ENCODE data around the gene PCDH9. TPM values are rescaled to one million over a fixed set of nuclear protein-coding genes. Genes with fewer than 3 reads are reported as not detected.

The PCDH9 gene
- total and polyA plus RNA-seq, 2 of the 4 experiments (the other 2 are of a cell fraction): 2.2 to 10.2 TPM

DNA sequence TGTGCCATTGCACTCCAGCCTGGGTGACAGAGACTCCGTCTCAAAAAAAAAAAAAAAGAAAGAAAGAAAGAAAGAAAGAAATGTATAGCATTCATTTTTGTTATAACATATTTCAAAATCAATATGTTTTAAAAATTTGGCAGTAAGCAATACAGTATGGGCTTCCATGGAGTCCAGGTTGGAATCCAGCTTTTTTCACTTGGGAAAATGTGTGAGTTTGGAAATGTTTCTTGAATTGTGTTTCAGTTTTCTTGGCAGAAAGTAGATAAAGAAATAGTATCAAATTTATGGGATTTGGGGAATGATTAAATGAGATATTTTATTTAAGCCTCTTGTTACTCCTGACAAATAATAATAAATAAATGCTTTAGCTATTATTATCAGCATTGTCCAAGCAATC is 225.6 kb downstream of the PCDH9 start:
- Histone ChIP-seq H3K9me1 (ENCODE audit: insufficient read depth, low read length) (no peaks in the 10 kb centered on the region), H2AK9ac (replicated peaks; ENCODE audit: low read depth, low read length, poor library complexity) (no peak overlapping the region), H4K20me1 (ENCODE audit: insufficient read depth, low read length) (no peaks in the 10 kb centered on the region), H3K79me1 (ENCODE audit: low read depth in 1 of 2, low read length in 2 of 2) (no peaks in the 10 kb centered on the region), H3K27ac (ENCODE audit: insufficient read depth, low read length) (no peak overlapping the region), H3K4me1 (ENCODE audit: control insufficient read depth, insufficient read depth, low read length) (no peaks in the 10 kb centered on the region), H3K4me2 (ENCODE audit: low read depth, low read length) (no peak overlapping the region), H3K23ac (ENCODE audit: low read depth, low read length) (no peak overlapping the region), H3K4me3 (ENCODE audit: insufficient read depth, low read depth, low read length) (no peak overlapping the region), H3K27me3 (ENCODE audit: control insufficient read depth, insufficient read depth, low read length) (no peaks in the 10 kb centered on the region), H2AK5ac (ENCODE audit: low read depth, low read length) (no peak overlapping the region), H2BK20ac (ENCODE audit: low read depth, low read length) (no peak overlapping the region), H2BK15ac (ENCODE audit: low read depth, low read length) (no peak overlapping the region), H3K36me3 (ENCODE audit: control insufficient read depth, insufficient read depth, low read length) (no peaks in the 10 kb centered on the region), H3K56ac (ENCODE audit: extremely low read depth, insufficient read depth, low read length) (no peak overlapping the region), H2BK5ac (ENCODE audit: low read depth, low read length, poor library complexity, severe bottlenecking) (no peak overlapping the region), H3K18ac (ENCODE audit: low read depth, low read length) (no peak overlapping the region), H3K14ac (replicated peaks; ENCODE audit: low read depth, low read length) (no peak overlapping the region), H2BK120ac (ENCODE audit: low read depth, low read length) (no peak overlapping the region), H4K91ac (ENCODE audit: insufficient read depth, low read depth, low read length) (no peak overlapping the region), H3K9me3 (ENCODE audit: control insufficient read depth, insufficient read depth, low read length) (no peaks in the 10 kb centered on the region), H3K4ac (ENCODE audit: low read depth, low read length) (no peak overlapping the region), H4K8ac (ENCODE audit: low read depth in 2 of 2, low read length in 2 of 2) (no peak overlapping the region), H3K9ac (ENCODE audit: low read depth, low read length) (no peak overlapping the region), H2AFZ (replicated peaks; ENCODE audit: low read length, poor library complexity) (no peak overlapping the region), H4K5ac (ENCODE audit: low read depth, low read length) (no peak overlapping the region)
- in situ Hi-C loops (cut with MboI; ENCODE audit: low sequenced_read_pairs): no loop called here
- TF ChIP-seq MAZ (IDR thresholded peaks at IDR 0.05; ENCODE audit: borderline replicate concordance, low read depth, low read length): no peak
- TF ChIP-seq MAFK (IDR thresholded peaks at IDR 0.05; ENCODE audit: low read depth, low read length): no peak
- no peak for TF ChIP-seq RFX5 (IDR thresholded peaks at IDR 0.05; ENCODE audit: low read depth, low read length)
- no peak for TF ChIP-seq RAD21 (IDR thresholded peaks at IDR 0.05; ENCODE audit: low read length)
- TF ChIP-seq, protein P1, sequence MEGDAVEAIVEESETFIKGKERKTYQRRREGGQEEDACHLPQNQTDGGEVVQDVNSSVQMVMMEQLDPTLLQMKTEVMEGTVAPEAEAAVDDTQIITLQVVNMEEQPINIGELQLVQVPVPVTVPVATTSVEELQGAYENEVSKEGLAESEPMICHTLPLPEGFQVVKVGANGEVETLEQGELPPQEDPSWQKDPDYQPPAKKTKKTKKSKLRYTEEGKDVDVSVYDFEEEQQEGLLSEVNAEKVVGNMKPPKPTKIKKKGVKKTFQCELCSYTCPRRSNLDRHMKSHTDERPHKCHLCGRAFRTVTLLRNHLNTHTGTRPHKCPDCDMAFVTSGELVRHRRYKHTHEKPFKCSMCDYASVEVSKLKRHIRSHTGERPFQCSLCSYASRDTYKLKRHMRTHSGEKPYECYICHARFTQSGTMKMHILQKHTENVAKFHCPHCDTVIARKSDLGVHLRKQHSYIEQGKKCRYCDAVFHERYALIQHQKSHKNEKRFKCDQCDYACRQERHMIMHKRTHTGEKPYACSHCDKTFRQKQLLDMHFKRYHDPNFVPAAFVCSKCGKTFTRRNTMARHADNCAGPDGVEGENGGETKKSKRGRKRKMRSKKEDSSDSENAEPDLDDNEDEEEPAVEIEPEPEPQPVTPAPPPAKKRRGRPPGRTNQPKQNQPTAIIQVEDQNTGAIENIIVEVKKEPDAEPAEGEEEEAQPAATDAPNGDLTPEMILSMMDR (conservative IDR thresholded peaks at IDR 0.05; ENCODE audit: low read depth, low read length): no peak
- TF ChIP-seq FOS (IDR thresholded peaks at IDR 0.05; ENCODE audit: low read depth, low read length): no peak
- TF ChIP-seq USF2 (IDR thresholded peaks at IDR 0.05; ENCODE audit: low read depth, low read length): no peak
- no peak for TF ChIP-seq MXI1 (IDR thresholded peaks at IDR 0.05; ENCODE audit: borderline replicate concordance, low read depth, low read length)
- TF ChIP-seq CEBPB (IDR thresholded peaks at IDR 0.05; ENCODE audit: low read depth, low read length): no peak
- no peak for TF ChIP-seq BHLHE40 (IDR thresholded peaks at IDR 0.05; ENCODE audit: low read depth, low read length)
- no peak for TF ChIP-seq NFE2L2 (IDR thresholded peaks at IDR 0.05; ENCODE audit: low read depth, low read length)
- TF ChIP-seq CHD1 (IDR thresholded peaks at IDR 0.05; ENCODE audit: low read depth, low read length): no peak
- TF ChIP-seq, protein P2, sequence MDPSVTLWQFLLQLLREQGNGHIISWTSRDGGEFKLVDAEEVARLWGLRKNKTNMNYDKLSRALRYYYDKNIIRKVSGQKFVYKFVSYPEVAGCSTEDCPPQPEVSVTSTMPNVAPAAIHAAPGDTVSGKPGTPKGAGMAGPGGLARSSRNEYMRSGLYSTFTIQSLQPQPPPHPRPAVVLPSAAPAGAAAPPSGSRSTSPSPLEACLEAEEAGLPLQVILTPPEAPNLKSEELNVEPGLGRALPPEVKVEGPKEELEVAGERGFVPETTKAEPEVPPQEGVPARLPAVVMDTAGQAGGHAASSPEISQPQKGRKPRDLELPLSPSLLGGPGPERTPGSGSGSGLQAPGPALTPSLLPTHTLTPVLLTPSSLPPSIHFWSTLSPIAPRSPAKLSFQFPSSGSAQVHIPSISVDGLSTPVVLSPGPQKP (IDR thresholded peaks at IDR 0.05; ENCODE audit: borderline replicate concordance, low read depth, low read length): no peak
- TF ChIP-seq SMC3 (IDR thresholded peaks at IDR 0.05; ENCODE audit: low read depth, low read length): no peak
- no peak for TF ChIP-seq RCOR1 (IDR thresholded peaks at IDR 0.05; ENCODE audit: insufficient replicate concordance, low read length)
- dilution Hi-C loops (cut with HindIII; ENCODE audit: low sequenced_read_pairs, unreplicated experiment): no loop called here
- ChIA-PET CTCF (interaction anchor here (0.7 kb wide), 1 partner anchor 106 kb away, joined by 4 read pairs; no protein-coding TSS in a partner anchor), POLR2A (ENCODE audit: unreplicated experiment) (no interaction called here)
- DNase-seq (no peak), ATAC-seq (ENCODE audit: low read depth) (no peak)
- no TSS peak for BruUV-seq (replicated peaks)
- no CpG with 5 or more reads among the region's 1 CpG for WGBS, 2 experiments (ENCODE audit: extremely low coverage in 2 of 2, insufficient read length in 1 of 2)
- intact Hi-C loops (cut with micrococcal nuclease): no loop called here

All from IMR-90 (cell line).